ENCODE data around the gene PJA2. TPM values are rescaled to one million over a fixed set of nuclear protein-coding genes. Genes with fewer than 3 reads are reported as not detected.

PJA2 gene
- total RNA-seq, 1 donor from 2014 or later, result 143 TPM

- intact Hi-C loops (cut with DNase I), result no loop called here
- ATAC-seq (peak; percentile 76), DNase-seq (ENCODE audit: low spot score) (peak; percentile 86)
Measured at GRCh38 chr5:109410389-109411148, 795 bp upstream of the PJA2 start.

- ATAC-seq (peak; percentile 33), DNase-seq (ENCODE audit: low spot score) (peak; percentile 84)
- intact Hi-C loops (cut with DNase I), result no loop called here
Measured at GRCh38 chr5:109408991-109409843, 557 bp downstream of the PJA2 start.

GRCh38 chr5:109407913-109408312 is 1.9 kb downstream of the PJA2 start:
- DNase-seq (ENCODE audit: low spot score) (no peak), ATAC-seq (no peak)
- intact Hi-C loops (cut with DNase I), result no loop called here

GRCh38 chr5:109406719-109407118 is 3.1 kb downstream of the PJA2 start:
- intact Hi-C loops (cut with DNase I), result no loop called here
- no peak for ATAC-seq
- no peak for DNase-seq (ENCODE audit: low spot score)

GRCh38 chr5:109404428-109404960 is 5.3 kb downstream of the PJA2 start:
- no peak for ATAC-seq
- intact Hi-C loops (cut with DNase I), result no loop called here

GRCh38 chr5:109403469-109403868 is 6.3 kb downstream of the PJA2 start:
- intact Hi-C loops (cut with DNase I), result no loop called here
- ATAC-seq (no peak), DNase-seq (ENCODE audit: low spot score) (no peak)

More at GRCh38 chr5:109404428-109404960, 5.3 kb downstream of the PJA2 start:
- DNase-seq (ENCODE audit: low spot score), result no peak

GRCh38 chr5:109399092-109399759 is 10.5 kb downstream of the PJA2 start:
- DNase-seq (ENCODE audit: low spot score) (no peak), ATAC-seq (peak; percentile 82)
- intact Hi-C loops (cut with DNase I), result no loop called here

GRCh38 chr5:109396965-109397364 is 12.8 kb downstream of the PJA2 start:
- no peak for DNase-seq (ENCODE audit: low spot score)
- intact Hi-C loops (cut with DNase I), result no loop called here
- no peak for ATAC-seq

- ATAC-seq, result no peak
- intact Hi-C loops (cut with DNase I), result no loop called here
- DNase-seq (ENCODE audit: low spot score), result no peak
Measured at GRCh38 chr5:109394806-109395205, 15.0 kb downstream of the PJA2 start.

- no peak for ATAC-seq
- DNase-seq (ENCODE audit: low spot score), result no peak
- intact Hi-C loops (cut with DNase I), result no loop called here
Measured at GRCh38 chr5:109390188-109390587, 19.6 kb downstream of the PJA2 start.

- no peak for ATAC-seq
- no peak for DNase-seq (ENCODE audit: low spot score)
- intact Hi-C loops (cut with DNase I), result no loop called here
Measured at GRCh38 chr5:109388407-109388806, 21.4 kb downstream of the PJA2 start.

GRCh38 chr5:109387408-109387974 is 22.3 kb downstream of the PJA2 start:
- DNase-seq (ENCODE audit: low spot score), result no peak
- intact Hi-C loops (cut with DNase I), result no loop called here
- no peak for ATAC-seq

GRCh38 chr5:109378095-109378494 is 31.7 kb downstream of the PJA2 start:
- DNase-seq (ENCODE audit: low spot score) (no peak), ATAC-seq (no peak)
- intact Hi-C loops (cut with DNase I), result no loop called here

GRCh38 chr5:109374625-109375024 is 35.1 kb downstream of the PJA2 start:
- intact Hi-C loops (cut with DNase I), result no loop called here
- no peak for ATAC-seq
- DNase-seq (ENCODE audit: low spot score), result no peak

- ATAC-seq, result no peak
- intact Hi-C loops (cut with DNase I), result no loop called here
Measured at GRCh38 chr5:109373932-109374331, 35.8 kb downstream of the PJA2 start.

GRCh38 chr5:109370343-109370742 is 39.4 kb downstream of the PJA2 start:
- ATAC-seq, result no peak
- no peak for DNase-seq (ENCODE audit: low spot score)
- intact Hi-C loops (cut with DNase I), result no loop called here

More at GRCh38 chr5:109373932-109374331, 35.8 kb downstream of the PJA2 start:
- no peak for DNase-seq (ENCODE audit: low spot score)

- DNase-seq (ENCODE audit: low spot score) (no peak), ATAC-seq (no peak)
- intact Hi-C loops (cut with DNase I), result no loop called here
Measured at GRCh38 chr5:109365653-109366052, 44.1 kb downstream of the PJA2 start.

- intact Hi-C loops (cut with DNase I), result no loop called here
- no peak for DNase-seq (ENCODE audit: low spot score)
- no peak for ATAC-seq
Measured at GRCh38 chr5:109364977-109365376, 44.8 kb downstream of the PJA2 start.

- no peak for ATAC-seq
- DNase-seq (ENCODE audit: low spot score), result no peak
- intact Hi-C loops (cut with DNase I), result no loop called here
Measured at GRCh38 chr5:109359642-109360041, 50.1 kb downstream of the PJA2 start.
